ENCODE data around the gene RIF1. TPM values are rescaled to one million over a fixed set of nuclear protein-coding genes. Genes with fewer than 3 reads are reported as not detected.
A peak's percentile ranks its signal among the peaks of the same experiment; 100 is the strongest.

RIF1 gene
- 22.1 and 25.3 TPM in 2 replicates for total RNA-seq

GRCh38 chr2:151409601-151410484, at the start of gene RIF1:
TSS of gene RIF1 (plus strand) at chr2:151409902. CDS start at chr2:151410424, 522 bp downstream.
- peak; percentile 78 for TF ChIP-seq CTCF (IDR thresholded peaks at IDR 0.05; ENCODE audit: insufficient read depth, low read length, severe bottlenecking)
- DNase-seq (ENCODE audit: low read depth) (peak; percentile 86), FAIRE-seq (no peak)
- H3K4me3 ChIP-seq (ENCODE audit: low read depth, low read length) = peak within 1 kb of the TSS; percentile 93
- H3K36me3 ChIP-seq (ENCODE audit: control insufficient read depth, insufficient read depth, low read length) = no peaks in the 10 kb centered on the region
- no peaks in the 10 kb centered on the region for H3K27me3 ChIP-seq (ENCODE audit: control insufficient read depth, insufficient read depth, low read length)

GRCh38 chr2:151361674-151362370, 47.9 kb upstream of the RIF1 start:
- Histone ChIP-seq H3K4me3 (ENCODE audit: low read depth, low read length) (no peak overlapping the region), H3K36me3 (ENCODE audit: control insufficient read depth, insufficient read depth, low read length) (no peaks in the 10 kb centered on the region), H3K27me3 (ENCODE audit: control insufficient read depth, insufficient read depth, low read length) (no peaks in the 10 kb centered on the region)
- no peak for TF ChIP-seq CTCF (IDR thresholded peaks at IDR 0.05; ENCODE audit: insufficient read depth, low read length, severe bottlenecking)
- no peak for FAIRE-seq
- no peak for DNase-seq (ENCODE audit: low read depth)

- no peaks in the 10 kb centered on the region for H3K27me3 ChIP-seq (ENCODE audit: control insufficient read depth, insufficient read depth, low read length)
- no peak for TF ChIP-seq CTCF (IDR thresholded peaks at IDR 0.05; ENCODE audit: insufficient read depth, low read length, severe bottlenecking)
- FAIRE-seq = peak; percentile 36
- no peak overlapping the region for H3K4me3 ChIP-seq (ENCODE audit: low read depth, low read length)
- no peaks in the 10 kb centered on the region for H3K36me3 ChIP-seq (ENCODE audit: control insufficient read depth, insufficient read depth, low read length)
- no peak for DNase-seq (ENCODE audit: low read depth)
Observed at GRCh38 chr2:151363709-151364108, 46.0 kb upstream of the RIF1 start.

- Histone ChIP-seq H3K36me3 (ENCODE audit: control insufficient read depth, insufficient read depth, low read length) (no peaks in the 10 kb centered on the region), H3K4me3 (ENCODE audit: low read depth, low read length) (no peak overlapping the region), H3K27me3 (ENCODE audit: control insufficient read depth, insufficient read depth, low read length) (no peaks in the 10 kb centered on the region)
- DNase-seq (ENCODE audit: low read depth) = no peak
- TF ChIP-seq CTCF (IDR thresholded peaks at IDR 0.05; ENCODE audit: insufficient read depth, low read length, severe bottlenecking) = no peak
- no peak for FAIRE-seq
Observed at GRCh38 chr2:151367571-151367970, 42.1 kb upstream of the RIF1 start.

GRCh38 chr2:151374436-151374835, 35.3 kb upstream of the RIF1 start:
- peak; percentile 91 for DNase-seq (ENCODE audit: low read depth)
- Histone ChIP-seq H3K4me3 (ENCODE audit: low read depth, low read length) (no peak overlapping the region), H3K36me3 (ENCODE audit: control insufficient read depth, insufficient read depth, low read length) (no peaks in the 10 kb centered on the region), H3K27me3 (ENCODE audit: control insufficient read depth, insufficient read depth, low read length) (no peaks in the 10 kb centered on the region)
- TF ChIP-seq CTCF (IDR thresholded peaks at IDR 0.05; ENCODE audit: insufficient read depth, low read length, severe bottlenecking) = no peak
- no peak for FAIRE-seq
